GM21723 (cell line): ENCODE results near the gene SLC25A1.
A peak's percentile ranks its signal among the peaks of the same experiment; 100 is the strongest.

Source experiments
- ATAC-seq: cut with Tn5 transposase; IDR thresholded peaks from one replicate; pipeline ENCODE4 v1.9.1; 2021; ENCODE audit warnings: mild to moderate bottlenecking, moderate library complexity; ENCODE audit not compliant: unreplicated experiment

Gene SLC25A1

DNA sequence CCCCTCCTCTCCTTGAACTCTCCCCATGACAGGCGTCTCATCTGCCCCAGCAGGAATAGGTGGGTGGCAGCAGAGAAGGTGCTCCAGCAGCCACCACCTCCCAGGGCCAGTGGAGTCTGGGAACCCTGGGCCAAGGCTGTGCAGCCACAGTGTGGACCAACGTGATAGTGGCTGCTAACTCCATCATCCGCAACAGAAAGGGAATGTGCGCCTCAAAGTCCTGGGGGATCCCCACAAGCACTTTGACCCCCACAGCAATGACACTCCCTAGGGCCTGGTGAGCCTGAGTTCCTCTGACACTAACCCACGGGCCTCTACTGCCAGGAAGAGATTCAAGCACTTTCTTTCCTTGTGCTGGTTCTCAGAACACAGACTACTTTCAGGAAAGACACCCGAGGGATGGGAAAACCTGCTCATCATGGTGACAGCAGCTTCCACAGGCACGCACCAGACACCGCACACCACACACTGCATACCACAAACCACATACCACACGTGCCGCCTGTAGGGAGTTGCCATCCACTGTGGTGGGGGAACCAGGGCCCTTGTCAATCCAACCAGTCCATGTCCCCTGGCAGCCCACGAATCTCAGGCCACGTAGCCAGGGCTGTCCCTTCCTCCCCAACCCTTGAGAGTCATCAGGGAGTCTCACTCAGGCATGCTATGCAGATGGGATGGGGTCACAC lies 3.4 kb upstream of the SLC25A1 start:
- ATAC-seq, result no peak

DNA sequence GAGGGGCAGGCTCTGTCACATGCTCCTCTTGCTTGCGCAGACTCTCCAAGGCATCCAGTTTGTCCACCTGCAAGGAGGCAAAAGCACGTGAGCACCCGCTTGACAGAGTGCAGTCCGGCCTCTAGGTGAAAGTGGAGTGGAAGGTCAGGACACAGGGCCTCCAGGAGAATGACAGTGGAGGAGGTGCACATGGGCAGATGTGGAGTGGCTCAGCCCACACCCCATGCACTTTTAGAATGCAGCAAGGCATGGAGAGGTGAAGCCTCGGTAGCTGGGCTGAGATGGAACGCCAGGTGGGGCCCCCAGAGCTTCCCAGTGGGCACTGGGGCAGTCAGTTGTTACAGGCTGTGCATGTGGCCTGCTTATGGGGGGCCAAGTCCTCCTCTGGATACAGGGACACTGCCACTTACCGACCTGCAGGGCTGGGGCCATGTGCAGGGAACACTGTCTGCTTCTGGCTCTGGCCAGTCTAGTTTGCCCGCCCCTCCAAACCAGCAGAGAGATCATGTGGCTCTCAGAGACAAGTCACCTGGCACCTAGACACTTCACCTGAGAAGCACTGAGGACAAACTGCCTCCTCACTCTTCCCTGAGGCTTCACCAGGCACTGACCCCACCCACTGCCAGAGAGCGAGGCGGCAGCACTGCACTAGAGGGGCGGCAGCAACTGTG lies 2.3 kb upstream of the SLC25A1 start:
- ATAC-seq, result no peak

DNA sequence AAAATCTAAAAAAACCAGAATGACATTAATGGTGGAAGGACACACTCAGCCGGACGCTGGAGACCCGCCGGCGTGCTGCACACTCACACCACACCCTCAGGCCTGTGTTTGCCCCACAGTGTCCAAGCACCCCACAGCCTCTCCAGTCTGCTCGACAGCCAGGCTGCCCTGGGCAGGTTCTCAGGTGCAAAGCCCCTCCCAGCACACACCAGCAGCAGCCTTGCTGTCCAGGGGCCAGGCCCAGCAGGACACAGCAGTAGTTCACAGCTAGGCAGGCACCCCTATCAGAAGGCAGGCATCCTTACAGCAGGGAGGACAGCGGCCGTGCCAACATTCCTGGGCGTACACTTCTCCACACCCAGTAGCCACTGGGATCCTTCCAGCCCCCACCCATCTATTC lies 1.7 kb upstream of the SLC25A1 start:
- no peak for ATAC-seq

DNA sequence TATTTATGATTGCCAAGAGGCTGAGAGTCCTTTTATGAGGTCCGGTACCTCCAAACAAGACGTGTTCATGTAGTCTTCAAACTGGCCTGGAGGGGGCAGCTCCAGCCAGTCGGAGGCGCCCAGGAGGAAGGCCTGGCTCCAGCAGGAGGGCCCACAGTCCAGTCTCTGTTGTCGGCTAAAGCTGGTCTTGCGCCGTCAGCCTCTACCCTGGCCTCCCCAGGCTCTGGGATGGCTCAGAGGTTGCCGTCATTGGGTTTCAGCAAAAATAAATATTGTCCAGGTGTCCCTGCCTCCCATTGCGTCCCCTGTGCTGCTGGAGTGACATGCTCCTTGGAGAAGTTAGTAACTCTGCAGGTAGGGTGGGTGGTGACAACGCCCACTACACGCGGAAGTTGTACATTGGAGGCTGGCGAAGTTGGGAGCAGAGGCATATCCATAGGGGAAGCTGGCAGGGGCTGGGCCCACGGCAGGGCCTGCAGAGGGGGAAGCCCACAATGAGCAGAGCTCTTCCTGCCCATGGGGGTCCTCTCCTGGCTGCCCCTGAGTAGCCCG lies 1.0 kb upstream of the SLC25A1 start:
- ATAC-seq, result peak; percentile 30

DNA sequence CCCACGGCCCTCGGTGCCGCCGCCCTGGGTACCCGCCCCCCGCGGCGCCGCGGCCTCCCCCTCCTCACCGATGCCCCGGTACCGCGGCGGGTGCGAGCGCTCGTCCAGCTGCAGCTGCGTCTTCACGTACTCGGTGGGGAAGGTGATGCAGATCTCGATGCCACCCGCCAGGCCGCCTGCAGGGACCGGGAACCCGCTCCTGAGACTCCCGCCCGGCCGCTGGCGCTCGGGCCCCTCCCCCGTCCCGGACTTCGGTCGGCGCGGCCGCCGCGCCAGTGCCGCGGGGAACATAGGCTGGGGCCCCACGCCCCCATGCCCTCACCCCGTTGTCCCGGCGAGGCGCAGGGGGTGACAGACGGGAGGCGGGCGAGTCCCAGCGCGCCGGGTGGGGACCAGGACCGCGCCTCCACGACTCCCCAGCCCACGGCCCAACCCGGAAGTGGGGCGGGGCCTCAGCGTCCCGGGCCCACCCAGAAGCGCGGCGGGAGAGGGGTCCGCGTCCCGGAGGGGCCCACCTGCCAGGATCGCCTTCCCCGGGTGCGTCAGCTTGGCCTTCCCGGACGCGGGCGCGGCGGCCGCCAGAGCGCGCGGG lies 375 bp downstream of the SLC25A1 start:
- peak; percentile 36 for ATAC-seq

DNA sequence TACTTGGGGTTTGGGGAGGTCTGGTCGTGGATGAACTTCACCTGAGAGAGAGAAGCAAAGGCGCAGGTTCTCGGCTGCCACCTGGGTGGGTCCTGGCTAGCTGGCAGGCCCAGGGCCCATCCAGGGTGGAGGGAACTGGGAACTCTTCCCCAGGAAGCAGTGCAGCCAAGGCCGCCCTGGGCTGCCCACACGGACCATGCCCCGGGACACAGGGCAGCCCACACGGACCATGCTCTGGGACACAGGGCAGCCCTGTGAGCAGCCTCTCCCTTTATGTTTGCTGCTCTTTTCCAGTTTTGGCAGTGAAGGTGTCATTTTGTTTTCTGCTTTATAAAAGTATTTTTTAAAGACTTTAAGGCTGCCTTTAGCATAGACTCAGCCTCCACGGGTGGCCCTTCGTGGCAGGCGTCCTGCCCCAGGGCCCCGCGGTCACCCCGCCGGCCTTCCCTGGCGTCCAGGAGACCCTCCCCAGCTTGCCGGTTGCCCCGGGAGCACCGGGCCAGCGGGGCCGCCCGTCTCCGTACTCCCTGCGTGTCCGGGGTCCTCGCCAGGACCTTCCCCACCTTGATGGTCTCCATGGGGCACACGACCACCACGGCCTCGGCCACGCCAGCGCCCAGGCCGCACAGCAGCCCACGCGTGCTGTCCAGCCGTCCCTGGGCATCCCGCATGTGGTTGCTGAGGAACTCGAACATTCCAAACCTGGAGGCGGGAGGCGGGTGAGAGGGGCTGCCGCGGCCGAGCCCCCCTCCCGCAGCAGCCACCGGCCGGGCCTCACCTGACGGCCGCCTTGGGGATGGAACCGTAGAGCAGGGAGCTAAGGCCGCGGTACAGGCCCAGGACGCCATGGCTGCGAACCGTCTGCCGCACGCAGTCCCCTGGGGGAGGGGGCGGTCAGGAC lies 1.1 kb downstream of the SLC25A1 start:
- no peak for ATAC-seq

DNA sequence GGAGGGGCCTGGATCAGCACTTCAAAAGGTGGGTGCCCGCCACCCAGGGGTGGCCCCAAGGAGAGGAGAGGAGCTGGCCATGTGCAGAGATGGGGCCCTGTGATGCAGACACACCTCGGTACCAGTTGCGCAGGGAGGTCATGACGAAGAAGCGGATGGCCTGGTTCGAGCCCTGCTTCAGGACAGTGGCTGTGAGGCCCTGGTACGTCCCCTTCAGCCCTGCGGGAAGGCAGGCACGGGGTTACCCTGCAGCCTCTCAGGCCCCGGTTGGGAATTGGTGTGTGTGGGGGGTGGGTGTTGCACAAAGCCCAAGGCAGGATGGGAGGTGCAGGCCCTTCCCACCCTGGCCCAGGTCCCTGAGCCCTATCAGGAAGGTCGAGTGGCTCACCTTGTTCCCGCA lies 1.8 kb downstream of the SLC25A1 start:
- ATAC-seq, result no peak

DNA sequence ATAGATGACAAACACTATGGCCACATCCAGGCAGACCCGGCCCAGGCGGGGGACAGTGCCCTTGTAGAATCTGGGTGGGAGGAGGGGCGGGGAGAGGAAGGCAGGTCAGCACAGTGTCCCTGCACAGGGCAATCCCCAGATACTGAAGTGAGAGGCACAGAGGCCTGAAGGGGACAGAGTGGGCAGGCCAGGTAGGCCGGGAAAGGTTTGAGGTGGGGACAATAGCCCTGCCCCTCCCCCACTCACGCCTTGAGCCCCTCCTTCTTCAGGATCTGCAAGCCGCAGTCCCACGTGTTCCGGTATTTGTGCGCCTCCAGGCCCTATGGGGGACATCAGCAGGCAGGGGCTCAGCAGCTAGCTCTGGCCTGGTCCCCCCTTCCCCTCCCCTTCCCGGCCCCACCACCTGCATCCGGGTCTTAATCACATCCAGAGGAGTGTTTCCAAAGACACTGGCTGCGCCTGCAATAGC lies 2.3 kb downstream of the SLC25A1 start:
- no peak for ATAC-seq

DNA sequence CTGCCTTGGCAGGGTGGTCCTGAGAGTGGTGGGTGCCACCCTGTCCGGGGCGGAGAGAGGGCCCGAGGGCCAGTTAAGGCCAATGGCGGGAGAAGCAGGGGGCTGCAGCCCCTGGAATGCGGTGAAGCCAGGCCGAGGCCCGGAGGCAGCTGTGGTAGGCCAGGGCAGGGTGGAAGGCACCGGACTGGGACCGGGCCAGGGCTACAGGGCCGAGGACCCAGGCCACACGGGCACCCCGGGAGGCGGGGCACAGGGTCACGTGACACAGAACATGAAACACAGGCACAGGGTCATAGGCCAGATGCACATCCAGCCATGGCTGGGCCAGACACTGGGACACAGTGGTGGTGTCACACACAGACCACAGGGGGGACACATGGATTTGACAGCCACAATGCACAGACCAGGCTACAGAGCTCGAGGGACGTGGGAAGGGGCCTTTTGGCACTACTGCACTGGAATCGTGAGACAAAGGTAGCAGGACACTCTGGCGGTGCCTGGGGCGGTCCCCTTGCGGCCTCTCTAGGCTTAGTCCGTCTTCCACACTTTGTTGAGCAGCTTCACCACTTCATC lies 2.8 kb downstream of the SLC25A1 start:
- ATAC-seq, result no peak

DNA sequence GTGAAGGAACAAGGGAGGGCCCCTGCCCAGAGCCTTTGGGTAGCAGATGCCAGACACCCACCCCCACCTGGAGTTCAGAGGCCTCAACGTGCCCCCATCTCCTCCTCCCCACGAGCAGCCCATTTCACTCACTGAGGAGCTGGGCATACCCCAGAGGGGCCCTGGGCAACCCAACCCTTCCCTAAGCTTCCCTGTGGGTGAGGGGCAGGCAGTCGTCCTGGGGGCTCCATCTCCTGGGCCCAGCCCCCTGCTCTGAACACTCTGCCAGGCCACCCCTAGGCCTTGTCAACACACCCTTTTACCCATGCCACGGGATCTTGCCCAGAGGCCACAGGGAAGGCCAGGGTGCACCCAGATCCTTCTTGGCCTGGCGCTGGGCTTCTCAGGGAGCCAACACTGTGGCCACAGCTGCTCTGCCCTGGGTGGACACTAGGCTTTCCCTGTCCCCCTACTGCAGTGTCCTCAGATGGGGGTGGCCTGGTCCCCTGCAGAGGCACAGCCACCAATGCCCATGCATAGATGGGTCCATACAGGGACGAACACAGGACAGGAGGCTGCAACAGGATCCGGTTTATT lies 3.4 kb downstream of the SLC25A1 start:
- ATAC-seq, result no peak

DNA sequence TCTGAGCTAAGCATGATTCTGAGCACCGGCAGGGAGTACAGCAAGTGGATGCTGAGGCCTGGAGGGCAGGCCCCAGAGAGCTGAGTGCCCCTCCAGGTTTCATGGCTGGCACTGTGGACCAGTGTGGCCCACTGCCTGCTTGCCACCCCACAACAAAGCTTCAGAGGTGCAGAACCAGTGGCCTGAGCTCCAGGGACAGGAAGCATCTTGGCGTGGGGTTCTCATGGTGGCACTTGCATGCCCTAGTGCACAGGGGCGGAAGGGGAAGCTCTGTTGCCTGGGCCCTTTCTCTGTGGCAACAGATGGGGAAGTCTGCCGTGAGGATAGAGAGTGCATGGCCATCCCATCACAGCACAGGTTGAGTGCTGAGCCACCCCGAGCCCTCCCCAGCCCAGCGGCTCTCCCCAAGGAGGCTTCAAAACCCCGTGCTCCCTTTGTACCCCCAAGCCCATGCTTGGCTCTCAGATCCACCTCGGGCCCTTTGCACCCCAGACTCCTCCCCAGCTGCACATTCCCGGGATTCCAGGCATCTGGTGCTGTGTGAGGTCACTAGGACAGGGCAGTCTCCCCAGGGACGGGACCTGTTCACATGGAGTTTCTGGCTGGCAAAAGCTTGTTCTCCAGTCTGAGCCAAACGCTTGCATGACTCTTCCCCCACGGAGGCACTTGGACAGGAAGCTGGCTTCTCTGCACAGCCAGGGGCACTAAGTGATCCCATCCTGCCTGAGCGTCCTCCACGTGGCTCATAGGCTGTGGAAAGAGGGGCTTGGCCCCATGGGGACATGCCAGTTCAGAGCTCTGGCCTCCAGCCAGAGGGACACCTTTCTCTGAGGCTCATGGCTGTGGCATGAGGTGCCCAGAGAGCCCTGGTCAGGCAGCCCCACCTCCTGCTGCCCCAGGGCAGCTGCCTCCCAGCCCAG lies 4.2 kb downstream of the SLC25A1 start:
- no peak for ATAC-seq

DNA sequence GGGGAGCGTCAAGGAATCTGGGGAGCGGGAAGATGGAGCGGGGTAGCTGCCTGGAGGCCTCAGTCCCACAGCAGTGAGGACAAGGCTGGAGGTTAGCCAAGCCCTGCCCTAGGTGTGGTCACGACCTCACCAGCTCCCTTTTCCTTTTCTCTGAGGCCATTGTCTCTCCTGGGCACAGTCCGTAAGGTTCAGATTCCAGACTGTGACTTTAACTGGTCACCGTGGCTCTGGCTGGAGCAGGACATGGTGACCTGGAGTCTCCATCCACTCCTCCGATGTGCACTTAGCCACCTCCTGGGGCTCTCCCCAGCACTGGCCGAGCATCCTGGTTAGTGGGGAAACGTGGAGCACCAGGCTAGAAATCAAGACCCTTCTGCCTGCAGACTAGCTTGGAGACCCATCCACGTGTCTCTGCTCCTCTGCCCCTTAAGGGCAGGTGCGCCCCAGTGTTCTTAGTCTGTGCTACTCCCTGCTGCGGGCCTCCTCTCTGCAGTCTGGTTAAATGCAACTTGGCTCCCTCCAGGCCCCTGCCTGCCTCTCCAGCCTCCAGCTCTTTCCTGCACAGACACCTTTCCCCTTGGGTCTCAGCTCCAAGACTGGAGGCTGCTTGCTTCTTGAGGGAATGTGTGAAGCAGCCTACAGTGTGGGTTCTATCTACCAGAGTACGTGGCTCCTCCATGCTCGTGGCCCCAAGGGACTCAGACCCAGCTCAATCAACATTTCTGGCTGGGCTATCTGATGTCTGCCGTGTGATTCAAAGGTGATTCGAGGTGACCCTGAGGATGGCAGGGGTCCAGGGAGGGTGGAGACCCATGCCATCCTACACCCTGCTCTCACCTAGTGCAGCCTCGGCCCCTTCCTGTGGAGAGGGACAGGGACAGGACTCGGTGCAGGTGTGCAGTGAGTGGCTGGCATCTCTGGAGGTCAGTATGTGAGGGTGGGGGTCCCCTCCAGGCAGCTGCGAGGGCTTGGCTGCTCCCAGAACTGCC lies 5.2 kb downstream of the SLC25A1 start:
- ATAC-seq, result no peak

DNA sequence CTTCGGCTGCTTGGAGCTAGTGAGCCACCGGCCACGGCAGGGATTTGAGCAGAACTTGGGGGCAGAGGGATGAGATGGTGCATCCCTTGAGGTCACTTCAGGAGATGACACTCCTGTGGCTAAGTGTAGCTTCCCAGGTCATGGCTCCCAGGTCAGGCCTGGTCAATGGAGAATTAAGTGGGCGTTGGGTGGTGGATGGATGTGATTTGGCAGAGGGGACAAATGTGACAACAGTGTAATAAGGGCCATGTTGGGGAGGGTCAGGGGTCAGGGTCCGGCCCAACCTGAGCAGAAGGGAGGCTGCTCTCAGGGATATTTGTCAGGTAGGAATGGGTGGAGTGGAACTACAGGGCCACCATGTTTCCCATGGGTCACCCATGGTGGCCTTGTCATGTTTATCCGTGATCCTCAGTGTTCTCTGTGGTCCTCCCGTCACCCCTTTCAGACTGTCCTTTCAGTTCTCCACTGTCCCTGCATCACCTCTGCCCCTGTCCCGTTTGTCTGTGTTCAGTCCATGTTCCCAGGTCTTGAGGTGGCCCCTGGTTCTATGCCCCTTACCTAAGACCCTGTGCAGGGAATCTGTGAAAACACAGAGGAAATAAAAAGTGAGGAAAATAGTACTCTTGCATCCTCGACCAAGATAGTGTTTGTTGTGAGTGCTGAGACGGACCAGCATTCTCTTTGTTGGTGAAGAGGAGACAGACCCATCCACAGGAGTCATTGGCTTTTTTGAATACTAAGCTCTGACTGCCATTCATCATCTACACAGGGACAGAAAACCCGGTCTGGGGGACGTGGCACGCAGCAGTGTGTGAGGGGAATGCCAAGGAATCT lies 6.1 kb downstream of the SLC25A1 start:
- ATAC-seq, result no peak

DNA sequence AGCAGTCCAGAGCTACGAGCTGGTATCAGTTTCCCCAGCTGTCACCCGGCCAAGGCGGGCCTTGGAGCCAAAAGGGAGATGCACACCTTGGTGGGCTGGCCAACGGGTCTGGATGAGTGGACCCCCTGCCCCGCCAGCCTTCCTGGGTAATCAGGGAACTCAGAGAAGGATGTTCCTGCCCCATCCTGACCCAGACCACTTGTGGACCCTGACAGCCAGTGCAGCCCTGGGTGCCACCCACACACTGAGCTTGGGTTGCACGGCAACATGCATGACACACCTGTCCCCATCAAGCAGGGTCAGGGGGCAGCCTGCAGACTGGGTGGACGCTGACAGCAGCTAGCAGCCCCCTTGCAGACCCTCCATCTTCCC lies 8.6 kb downstream of the SLC25A1 start:
- ATAC-seq, result no peak

DNA sequence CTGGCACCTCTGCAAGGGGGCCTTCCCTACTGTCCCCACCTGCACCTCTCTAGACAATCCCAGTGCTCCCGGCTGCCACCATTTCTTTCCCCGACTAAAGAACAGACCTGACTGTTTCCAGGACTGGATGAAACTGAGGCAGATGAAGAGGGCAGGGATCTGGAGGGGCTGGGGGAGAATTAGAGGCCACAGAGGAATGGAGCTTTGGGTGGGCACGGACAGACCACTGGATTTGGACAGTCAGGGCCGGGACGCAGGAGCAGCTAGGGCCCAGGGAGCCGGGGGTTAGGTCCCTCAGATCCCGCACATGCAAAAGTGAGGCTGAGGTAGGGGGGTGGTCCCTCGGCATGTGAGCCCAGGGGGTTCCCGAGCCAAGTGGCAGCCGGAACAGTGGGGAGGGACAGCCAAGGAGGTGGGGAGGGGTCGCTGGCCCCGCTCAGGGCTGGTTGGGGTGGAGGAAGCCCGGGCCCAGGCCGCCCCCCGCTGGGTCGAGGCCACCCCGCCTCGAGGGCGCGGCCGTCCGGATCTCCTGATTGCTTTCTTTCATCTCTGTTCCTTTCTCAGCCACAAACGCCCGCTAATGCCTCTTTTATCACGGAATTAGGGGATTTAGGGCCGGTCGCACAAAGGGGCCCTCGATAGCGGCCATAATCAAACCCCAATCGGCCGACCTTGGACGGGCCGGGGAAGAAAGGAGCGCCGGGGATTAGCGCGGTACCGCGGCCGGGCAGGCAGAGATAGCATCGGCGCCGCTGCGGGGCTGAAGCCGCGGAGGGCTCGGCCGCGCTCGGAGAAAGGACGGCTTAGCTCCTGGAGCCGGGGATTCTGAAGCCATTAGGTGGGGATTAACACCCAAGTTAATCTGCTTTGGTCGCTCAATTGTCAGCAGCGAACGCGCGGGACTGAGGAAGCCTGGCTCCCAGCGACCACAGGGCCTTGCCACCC lies 9.3 kb downstream of the SLC25A1 start:
- ATAC-seq, result no peak
